LHCN-M2 (cell line): Measurements from ENCODE around the gene PRKAG1. TPM values are rescaled to one million over a fixed set of nuclear protein-coding genes. Genes with fewer than 3 reads are reported as not detected.

Source experiments
- DNase-seq: peaks from one replicate; pipeline ENCODE4 v3.0.0-alpha.2; 2012; ENCODE audit warnings: low read depth
- total RNA-seq: library from RNA; depleted of rRNA; stranded (reverse); fragments of >200 nt; gene quantifications from 2 replicates; pipeline ENCODE4 v1.2.3, GENCODE V29; 2014

Gene PRKAG1
- total RNA-seq, 1 experiment from 2014 or later = 77.4 TPM

GRCh38 chr12:48982397-48983080, 36.0 kb downstream of the PRKAG1 start:
- DNase-seq = peak; percentile 37

GRCh38 chr12:48981757-48982157, 36.8 kb downstream of the PRKAG1 start:
- no peak for DNase-seq

GRCh38 chr12:48980953-48981756, 37.4 kb downstream of the PRKAG1 start:
- no peak for DNase-seq

GRCh38 chr12:48980389-48980952, 38.1 kb downstream of the PRKAG1 start:
- no peak for DNase-seq

GRCh38 chr12:48979602-48980388, 38.8 kb downstream of the PRKAG1 start:
- DNase-seq = no peak

GRCh38 chr12:48978741-48979601, 39.6 kb downstream of the PRKAG1 start:
- DNase-seq = no peak

- no peak for DNase-seq
These were observed 40.3 kb downstream of the PRKAG1 start, which contains the start of gene WNT1 for GRCh38 chr12:48978291-48978740. Gene WNT1, plus strand, starts transcription at chr12:48978322. Its CDS starts 329 bp downstream, at chr12:48978651.

GRCh38 chr12:48977290-48978281, 41.0 kb downstream of the PRKAG1 start:
- no peak for DNase-seq

- DNase-seq = no peak
These were observed 44.5 kb downstream of the PRKAG1 start for GRCh38 chr12:48973941-48974673.

GRCh38 chr12:48973531-48973930, 45.0 kb downstream of the PRKAG1 start:
- no peak for DNase-seq

- DNase-seq = no peak
These were observed 45.6 kb downstream of the PRKAG1 start for GRCh38 chr12:48972952-48973483.

GRCh38 chr12:48972213-48972951, 46.2 kb downstream of the PRKAG1 start:
- peak; percentile 48 for DNase-seq

GRCh38 chr12:48970702-48971334, 47.8 kb downstream of the PRKAG1 start:
- DNase-seq = no peak

- DNase-seq = no peak
These were observed 48.5 kb downstream of the PRKAG1 start for GRCh38 chr12:48969833-48970701.

- DNase-seq = no peak
These were observed 49.3 kb downstream of the PRKAG1 start for GRCh38 chr12:48969160-48969771.

- DNase-seq = no peak
These were observed 50.1 kb downstream of the PRKAG1 start for GRCh38 chr12:48968467-48968866.
